Measurements from ENCODE around the gene LAIR2. TPM values are rescaled to one million over a fixed set of nuclear protein-coding genes. Genes with fewer than 3 reads are reported as not detected.

The LAIR2 gene, protein sequence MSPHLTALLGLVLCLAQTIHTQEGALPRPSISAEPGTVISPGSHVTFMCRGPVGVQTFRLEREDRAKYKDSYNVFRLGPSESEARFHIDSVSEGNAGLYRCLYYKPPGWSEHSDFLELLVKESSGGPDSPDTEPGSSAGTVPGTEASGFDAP
- total RNA-seq (not detected), polyA plus RNA-seq (not detected)

DNA sequence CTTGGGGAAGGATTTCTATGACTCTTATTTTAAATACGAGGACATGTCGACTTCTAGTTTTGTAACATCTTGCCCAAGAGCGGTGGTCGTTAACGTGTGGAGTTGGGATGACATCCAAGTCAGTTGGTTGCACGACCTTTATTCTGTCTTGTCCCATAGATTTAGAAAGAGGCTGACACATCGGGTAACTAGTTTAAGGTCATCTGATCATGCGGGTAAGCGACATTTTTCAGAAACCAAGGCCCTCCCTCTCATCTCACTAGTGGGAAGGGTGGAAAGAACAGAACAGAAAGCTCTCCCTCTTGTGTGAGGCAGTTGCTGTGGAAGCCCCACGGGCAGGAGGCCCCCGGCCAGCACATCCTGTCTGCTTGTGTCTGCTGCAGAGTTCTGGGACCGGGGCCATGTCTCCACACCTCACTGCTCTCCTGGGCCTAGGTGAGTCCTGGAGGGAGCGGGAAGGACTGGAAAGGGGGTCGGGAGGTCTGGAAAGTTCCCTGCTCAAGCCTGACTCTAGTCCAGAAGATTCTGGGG, at the start of gene LAIR2:
Gene LAIR2, plus strand, starts transcription at position 314 of the 531 bp plus-strand sequence. Its CDS starts 88 bp downstream, at position 402.
- Histone ChIP-seq H3K4me3 (ENCODE audit: low read depth, low read length) (no peak within 1 kb of the TSS), H3K27ac (ENCODE audit: low read depth) (no peak within 1 kb of the TSS), H3K36me3 (ENCODE audit: insufficient read depth) (no peaks in the 10 kb centered on the region), H3K4me1 (ENCODE audit: insufficient read depth) (no peaks in the 10 kb centered on the region)
- no peak for DNase-seq (ENCODE audit: extremely low spot score)
- WGBS: 71% methylated on average over 14 of the region's 14 CpGs

DNA sequence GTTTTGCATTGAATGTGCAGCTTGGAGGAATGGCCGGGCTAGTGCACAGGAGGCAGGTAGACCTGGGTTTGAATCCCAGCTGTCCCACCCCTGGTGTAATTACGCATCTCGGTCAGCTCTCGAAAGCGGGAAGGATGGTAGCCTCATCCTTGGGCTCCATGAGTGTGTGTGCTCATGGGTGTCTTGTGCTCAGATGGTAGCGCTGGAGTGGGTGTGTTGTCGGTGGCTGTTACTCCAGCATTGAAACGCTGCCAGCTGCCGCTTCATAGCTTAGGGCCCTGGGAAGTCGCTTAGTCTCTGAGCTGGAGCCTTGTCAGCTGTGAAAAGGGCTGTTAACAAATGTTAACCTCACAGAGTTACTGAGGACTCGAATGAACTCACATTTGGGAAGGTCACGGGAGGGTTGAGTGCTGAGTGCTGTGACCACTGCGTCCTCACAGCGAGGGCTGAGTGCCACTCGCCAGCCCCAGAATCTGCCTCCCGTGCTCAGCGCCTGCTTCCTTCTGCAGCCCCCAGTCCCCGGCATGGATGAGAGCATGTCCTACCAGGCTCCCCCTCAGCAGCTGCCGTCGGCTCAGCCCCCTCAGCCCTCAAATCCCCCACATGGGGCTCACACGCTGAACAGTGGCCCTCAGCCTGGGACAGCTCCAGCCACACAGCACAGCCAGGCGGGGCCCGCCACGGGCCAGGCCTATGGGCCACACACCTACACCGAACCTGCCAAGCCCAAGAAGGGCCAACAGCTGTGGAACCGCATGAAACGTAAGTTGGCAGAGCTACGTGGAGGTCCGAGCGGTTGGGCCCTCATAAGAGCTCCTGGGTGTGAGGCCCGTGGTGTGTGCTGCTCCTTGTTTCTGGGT, 48.5 kb upstream of the LAIR2 start:
- Histone ChIP-seq H3K4me1 (ENCODE audit: insufficient read depth) (no peaks in the 10 kb centered on the region), H3K36me3 (ENCODE audit: insufficient read depth) (peaks cover 8% of the 10 kb centered on the region), H3K27ac (ENCODE audit: low read depth) (no peak overlapping the region), H3K4me3 (ENCODE audit: low read depth, low read length) (no peak overlapping the region)
- WGBS: 91% methylated on average over 31 of the region's 31 CpGs
- no peak for DNase-seq (ENCODE audit: extremely low spot score)

- Histone ChIP-seq H3K36me3 (ENCODE audit: insufficient read depth) (peaks cover 8% of the 10 kb centered on the region), H3K4me1 (ENCODE audit: insufficient read depth) (no peaks in the 10 kb centered on the region)
Observed at GRCh38 chr19:54454781-54455675, 47.6 kb upstream of the LAIR2 start.

DNA sequence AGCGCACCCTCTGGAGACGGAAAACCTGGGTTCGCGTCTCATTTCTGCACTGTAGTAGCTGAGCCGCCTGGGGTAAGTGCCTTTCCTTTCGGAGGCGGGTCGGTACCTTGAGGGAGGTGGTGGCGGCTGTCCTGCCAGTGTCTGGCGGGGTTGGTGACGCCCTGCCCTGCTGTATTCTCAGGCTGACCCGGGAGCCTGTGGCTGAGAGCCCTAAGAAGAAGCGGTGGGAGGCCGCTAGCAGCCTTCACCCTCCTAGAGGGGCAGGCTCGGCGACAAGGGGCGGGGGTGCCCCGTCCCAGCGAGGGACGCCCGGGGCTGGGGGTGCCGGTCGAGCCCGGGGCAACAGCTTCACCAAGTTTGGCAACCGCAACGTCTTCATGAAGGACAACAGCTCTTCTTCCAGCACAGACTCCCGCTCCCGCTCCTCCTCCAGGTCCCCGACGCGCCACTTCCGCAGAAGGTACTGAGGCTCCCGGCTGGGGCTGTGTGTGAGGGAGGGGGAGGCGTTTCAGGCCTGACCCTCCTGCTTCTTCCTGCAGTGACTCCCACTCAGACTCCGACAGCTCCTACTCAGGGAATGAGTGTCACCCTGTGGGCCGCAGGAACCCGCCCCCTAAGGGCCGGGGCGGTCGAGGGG, 46.7 kb upstream of the LAIR2 start:
- H3K4me3 ChIP-seq (ENCODE audit: low read depth, low read length): no peak overlapping the region
- 93% methylated on average over 40 of the region's 40 CpGs for WGBS
- DNase-seq (ENCODE audit: extremely low spot score): no peak
- H3K36me3 ChIP-seq (ENCODE audit: insufficient read depth): peaks cover 8% of the 10 kb centered on the region
- no peaks in the 10 kb centered on the region for H3K4me1 ChIP-seq (ENCODE audit: insufficient read depth)
- H3K27ac ChIP-seq (ENCODE audit: low read depth): no peak overlapping the region

More at GRCh38 chr19:54454781-54455675, 47.6 kb upstream of the LAIR2 start:
- H3K27ac ChIP-seq (ENCODE audit: low read depth): no peak overlapping the region
- H3K4me3 ChIP-seq (ENCODE audit: low read depth, low read length): no peak overlapping the region
- DNase-seq (ENCODE audit: extremely low spot score): no peak
- WGBS: 91% methylated on average over 33 of the region's 33 CpGs

- DNase-seq (ENCODE audit: extremely low spot score): no peak
- Histone ChIP-seq H3K36me3 (ENCODE audit: insufficient read depth) (peaks cover 8% of the 10 kb centered on the region), H3K4me3 (ENCODE audit: low read depth, low read length) (no peak overlapping the region), H3K27ac (ENCODE audit: low read depth) (no peak overlapping the region), H3K4me1 (ENCODE audit: insufficient read depth) (no peaks in the 10 kb centered on the region)
- 92% methylated on average over 51 of the region's 51 CpGs for WGBS
Observed at GRCh38 chr19:54456423-54457373, 45.9 kb upstream of the LAIR2 start.

DNA sequence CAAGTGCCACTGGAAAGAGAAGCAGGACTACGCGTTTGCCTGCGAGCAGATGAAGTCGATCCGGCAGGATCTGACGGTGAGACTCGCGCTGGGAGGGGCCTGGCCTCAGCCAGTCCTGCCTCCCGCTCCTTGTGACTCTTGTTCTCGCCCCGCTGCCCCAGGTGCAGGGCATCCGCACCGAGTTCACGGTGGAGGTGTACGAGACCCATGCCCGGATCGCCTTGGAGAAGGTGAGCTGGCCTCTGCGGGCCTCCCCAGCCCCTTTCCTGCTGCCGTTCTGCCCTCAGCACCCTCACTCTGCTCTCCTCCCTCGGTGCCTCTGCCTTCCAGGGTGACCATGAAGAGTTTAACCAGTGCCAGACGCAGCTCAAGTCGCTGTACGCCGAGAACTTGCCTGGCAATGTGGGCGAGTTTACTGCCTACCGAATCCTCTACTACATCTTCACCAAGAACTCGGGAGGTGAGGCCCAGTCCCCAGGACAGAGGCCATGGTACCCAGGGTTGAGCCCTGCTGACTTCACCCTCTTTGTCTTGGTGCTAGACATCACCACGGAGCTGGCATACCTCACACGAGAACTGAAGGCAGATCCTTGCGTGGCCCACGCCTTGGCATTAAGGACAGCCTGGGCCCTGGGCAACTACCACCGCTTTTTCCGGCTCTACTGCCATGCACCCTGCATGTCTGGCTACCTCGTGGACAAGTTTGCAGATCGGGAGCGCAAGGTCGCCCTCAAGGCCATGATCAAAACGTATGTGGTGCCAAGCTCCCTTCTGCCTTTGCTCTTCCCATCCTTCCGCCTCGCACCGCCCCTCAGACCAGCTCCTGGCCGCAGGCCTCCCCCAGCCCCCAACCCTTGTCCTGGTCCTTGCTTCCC, 44.6 kb upstream of the LAIR2 start:
- DNase-seq (ENCODE audit: extremely low spot score): no peak
- Histone ChIP-seq H3K4me1 (ENCODE audit: insufficient read depth) (no peaks in the 10 kb centered on the region), H3K4me3 (ENCODE audit: low read depth, low read length) (no peak overlapping the region), H3K27ac (ENCODE audit: low read depth) (no peak overlapping the region), H3K36me3 (ENCODE audit: insufficient read depth) (peaks cover 8% of the 10 kb centered on the region)
- 93% methylated on average over 42 of the region's 42 CpGs for WGBS

GRCh38 chr19:54458648-54459281, 43.9 kb upstream of the LAIR2 start:
- no peak overlapping the region for H3K27ac ChIP-seq (ENCODE audit: low read depth)
- H3K4me1 ChIP-seq (ENCODE audit: insufficient read depth): no peaks in the 10 kb centered on the region
- peaks cover 8% of the 10 kb centered on the region for H3K36me3 ChIP-seq (ENCODE audit: insufficient read depth)
- no peak overlapping the region for H3K4me3 ChIP-seq (ENCODE audit: low read depth, low read length)
- WGBS: 83% methylated on average over 11 of the region's 11 CpGs
- no peak for DNase-seq (ENCODE audit: extremely low spot score)

- 75% methylated on average over 16 of the region's 16 CpGs for WGBS
- Histone ChIP-seq H3K27ac (ENCODE audit: low read depth) (no peak overlapping the region), H3K36me3 (ENCODE audit: insufficient read depth) (peaks cover 8% of the 10 kb centered on the region), H3K4me3 (ENCODE audit: low read depth, low read length) (no peak overlapping the region), H3K4me1 (ENCODE audit: insufficient read depth) (no peaks in the 10 kb centered on the region)
- no peak for DNase-seq (ENCODE audit: extremely low spot score)
Observed at GRCh38 chr19:54459282-54460229, 43.1 kb upstream of the LAIR2 start.

DNA sequence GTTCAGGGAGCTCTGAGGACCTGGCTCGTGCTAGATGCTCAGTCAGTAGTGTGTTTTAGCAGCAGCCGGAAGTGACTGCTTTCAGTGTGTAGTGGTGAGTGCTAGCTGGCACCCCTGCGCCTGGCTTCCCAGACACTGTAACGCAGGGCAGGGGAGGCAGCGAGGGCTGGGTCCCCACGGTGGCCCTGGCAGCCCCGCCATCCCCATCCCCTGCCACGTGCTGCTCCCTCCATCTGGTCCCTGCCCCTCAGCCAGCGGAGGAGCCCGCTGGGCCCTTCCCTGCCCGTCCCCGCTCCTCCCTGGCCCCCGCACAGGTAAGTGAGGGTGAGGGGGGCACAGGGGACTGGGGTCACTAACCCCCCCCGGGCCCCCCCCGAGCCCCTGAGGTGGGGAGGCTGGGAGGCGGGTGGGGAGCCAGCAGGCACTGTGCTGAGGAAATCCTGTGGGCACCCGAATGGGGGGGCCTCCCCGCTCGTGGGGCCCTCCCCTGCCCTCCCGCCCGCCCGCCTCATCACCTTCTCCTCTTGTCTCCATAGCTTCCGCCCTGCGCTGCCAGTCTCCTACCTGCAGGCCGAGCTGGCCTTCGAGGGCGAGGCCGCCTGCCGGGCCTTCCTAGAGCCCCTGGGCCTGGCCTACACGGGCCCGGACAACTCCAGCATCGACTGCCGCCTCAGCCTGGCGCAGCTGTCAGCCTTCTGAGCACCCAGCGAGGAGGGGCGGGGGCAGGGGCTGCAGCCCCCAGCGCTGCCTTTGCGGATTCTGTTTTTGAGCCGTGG, 42.2 kb upstream of the LAIR2 start:
- no peak overlapping the region for H3K4me3 ChIP-seq (ENCODE audit: low read depth, low read length)
- WGBS: 77% methylated on average over 39 of the region's 39 CpGs
- peaks cover 5% of the 10 kb centered on the region for H3K36me3 ChIP-seq (ENCODE audit: insufficient read depth)
- H3K4me1 ChIP-seq (ENCODE audit: insufficient read depth): no peaks in the 10 kb centered on the region
- DNase-seq (ENCODE audit: extremely low spot score): no peak
- H3K27ac ChIP-seq (ENCODE audit: low read depth): no peak overlapping the region

DNA sequence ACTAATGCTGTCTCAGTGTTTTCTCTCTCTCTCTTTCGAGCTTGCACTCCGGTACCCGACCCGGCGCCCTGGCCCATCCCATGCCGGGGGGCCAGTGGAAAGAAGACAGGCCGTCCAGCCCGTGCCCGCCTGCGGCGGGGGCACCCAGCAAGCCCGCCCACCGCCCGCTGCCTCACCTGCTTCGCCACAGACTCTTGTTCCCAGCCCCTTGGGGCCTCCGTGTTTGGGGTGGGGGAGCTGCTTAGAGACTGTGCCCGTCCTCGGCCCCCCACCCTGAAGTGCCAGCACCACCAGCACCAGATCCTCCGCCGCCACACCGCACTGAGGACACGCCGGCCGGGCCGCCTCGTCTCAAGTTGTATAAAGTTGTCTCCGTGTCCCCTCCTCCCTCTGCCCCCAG, 41.4 kb upstream of the LAIR2 start:
- Histone ChIP-seq H3K4me1 (ENCODE audit: insufficient read depth) (no peaks in the 10 kb centered on the region), H3K36me3 (ENCODE audit: insufficient read depth) (peaks cover 5% of the 10 kb centered on the region), H3K27ac (ENCODE audit: low read depth) (no peak overlapping the region), H3K4me3 (ENCODE audit: low read depth, low read length) (no peak overlapping the region)
- DNase-seq (ENCODE audit: extremely low spot score): no peak
- WGBS: 62% methylated on average over 27 of the region's 27 CpGs

Measured in urinary bladder (tissue), 4 donors.